ENCODE results near the gene PITPNM1. TPM values are rescaled to one million over a fixed set of nuclear protein-coding genes. Genes with fewer than 3 reads are reported as not detected.

The PITPNM1 gene
- total RNA-seq, 1 experiment from 2014 or later, result 70.4 TPM

- DNase-seq (ENCODE audit: low read depth, low spot score), result no peak
- Histone ChIP-seq H3K36me3 (ENCODE audit: control insufficient read depth, insufficient read depth, low read length) (no peaks in the 10 kb centered on the region; the same call in 1 of the 2 replicates), H3K4me3 (ENCODE audit: low read depth in 2 of 2, low read length in 2 of 2) (no peak overlapping the region), H3K27ac (ENCODE audit: low read length) (no peak overlapping the region), H3K4me1 (ENCODE audit: control insufficient read depth, insufficient read depth, low read length) (peaks cover 10% of the 10 kb centered on the region), H3K9me3 (ENCODE audit: control insufficient read depth, insufficient read depth, low read depth, low read length) (no peaks in the 10 kb centered on the region), H3K27me3 (ENCODE audit: control insufficient read depth, insufficient read depth, low read length) (no peaks in the 10 kb centered on the region)
- ATAC-seq, result no peak
- POLR2A ChIA-PET, result no interaction called here
- TF ChIP-seq REST (IDR thresholded peaks at IDR 0.05; ENCODE audit: insufficient read depth in 1 of 2, low read depth in 2 of 2, low read length in 1 of 2), result no peak
- in situ Hi-C loops (cut with HindIII; ENCODE audit: low pct_unique_long_range_greater_than_20kb, low sequenced_read_pairs), result no loop called here
- intact Hi-C loops (cut with micrococcal nuclease; ENCODE audit: unreplicated experiment), result no loop called here
- BruUV-seq (replicated peaks), result no TSS peak
- CTCF ChIA-PET, result no interaction called here
These were observed 32.3 kb downstream of the PITPNM1 start for GRCh38 chr11:67472882-67473281.

- TF ChIP-seq REST (IDR thresholded peaks at IDR 0.05; ENCODE audit: insufficient read depth in 1 of 2, low read depth in 2 of 2, low read length in 1 of 2) (no peak), TCF7L2 (IDR thresholded peaks at IDR 0.05; ENCODE audit: low read depth, low read length) (no peak), SIN3A (IDR thresholded peaks at IDR 0.05; ENCODE audit: borderline replicate concordance, insufficient read depth, low read depth, low read length) (no peak), POLR2AphosphoS5 (IDR thresholded peaks at IDR 0.05; ENCODE audit: low read depth, low read length) (no peak), CTCF (IDR thresholded peaks at IDR 0.05) (no peak)
- Histone ChIP-seq H3K27me3 (ENCODE audit: control insufficient read depth, insufficient read depth, low read length) (no peaks in the 10 kb centered on the region), H3K9me3 (ENCODE audit: control insufficient read depth, insufficient read depth, low read depth, low read length) (no peaks in the 10 kb centered on the region), H3K4me3 (ENCODE audit: low read depth in 2 of 2, low read length in 2 of 2) (no peak overlapping the region), H3K27ac (ENCODE audit: low read length) (no peak overlapping the region), H3K36me3 (ENCODE audit: control insufficient read depth, insufficient read depth, low read length) (no peaks in the 10 kb centered on the region; the same call in 1 of the 2 replicates), H3K4me1 (ENCODE audit: control insufficient read depth, insufficient read depth, low read length) (peaks cover 26% of the 10 kb centered on the region)
- intact Hi-C loops (cut with micrococcal nuclease; ENCODE audit: unreplicated experiment), result no loop called here
- DNase-seq (ENCODE audit: low read depth, low spot score) (no peak), ATAC-seq (no peak)
- in situ Hi-C loops (cut with HindIII; ENCODE audit: low pct_unique_long_range_greater_than_20kb, low sequenced_read_pairs), result no loop called here
- CTCF ChIA-PET, result interaction anchor here (0.7 to 1.2 kb wide), 3 partner anchors 19 to 119 kb away, joined by 3 to 9 read pairs (median 3); partner anchors contain the start of gene PPP1CA
- BruUV-seq (replicated peaks), result no TSS peak
- POLR2A ChIA-PET, result interaction anchor here (0.6 kb wide), 1 partner anchor 89 kb away, joined by 8 read pairs; no protein-coding TSS in a partner anchor
These were observed 34.7 kb downstream of the PITPNM1 start for GRCh38 chr11:67470337-67471002.

Data from Panc1 (cell line).